Stomach (tissue), 4 donors: ENCODE results near the gene ARHGEF3.

ENCODE experiments used
- CTCF ChIP-seq, 7 experiments: fragments of 450-650 bp in 4 of 7; fragments of 200-600 bp in 3 of 7; sonication (generic) in 3 of 7; IDR thresholded peaks; one replicate each; pipeline ENCODE4 v1.5.1; 2016 to 2019; ENCODE audit warnings: antibody characterized with exemption in 7 of 7, control low read depth in 2 of 7, mild to moderate bottlenecking in 1 of 7
- EP300 ChIP-seq: sonication (generic); formaldehyde crosslinking; IDR thresholded peaks from one replicate; pipeline ENCODE4 v1.6.1; 2017; ENCODE audit warnings: antibody characterized with exemption
- POLR2A ChIP-seq, 4 donors: fragments of 450-650 bp; IDR thresholded peaks; one replicate each; pipeline ENCODE4 v1.6.1; 2016; ENCODE audit warnings: antibody characterized with exemption in 4 of 4, control low read depth in 2 of 4, mild to moderate bottlenecking in 1 of 4, moderate library complexity in 1 of 4
- POLR2AphosphoS5 ChIP-seq, 3 donors: sonication (generic); formaldehyde crosslinking; IDR thresholded peaks; one replicate each; pipeline ENCODE4 v1.6.1; 2016; ENCODE audit warnings: antibody characterized with exemption in 3 of 3

- no peak for TF ChIP-seq POLR2A (IDR thresholded peaks at IDR 0.05)
- no peak for TF ChIP-seq CTCF (IDR thresholded peaks at IDR 0.05)
- no peak for TF ChIP-seq POLR2AphosphoS5 (IDR thresholded peaks at IDR 0.05)
- TF ChIP-seq EP300 = no peak
Observed at GRCh38 chr3:56825567-56826438, 24.1 kb upstream of the ARHGEF3 start.
